IgD-negative memory B cell (primary cell): ENCODE measurements around the gene DCP2. TPM values are rescaled to one million over a fixed set of nuclear protein-coding genes. Genes with fewer than 3 reads are reported as not detected.

Experiments used
- H3K27ac Mint-ChIP-seq, 3 donors: one replicate each; pipeline ENCODE4 v1.8.0; 2020 to 2022; ENCODE audit warnings: mild to moderate bottlenecking in 3 of 3, mixed read lengths in 3 of 3, moderate library complexity in 1 of 3
- H3K27me3 Mint-ChIP-seq: one replicate; pipeline ENCODE4 v1.8.0; 2021; ENCODE audit warnings: mixed read lengths
- H3K36me3 Mint-ChIP-seq: one replicate; pipeline ENCODE4 v1.8.0; 2020; ENCODE audit warnings: mild to moderate bottlenecking, mixed read lengths
- H3K4me1 Mint-ChIP-seq, 3 donors: one replicate each; pipeline ENCODE4 v1.8.0; 2020 to 2022; ENCODE audit warnings: mixed read lengths in 3 of 3, mild to moderate bottlenecking in 1 of 3
- H3K4me3 Mint-ChIP-seq, 4 donors: one replicate each; pipeline ENCODE4 v1.8.0; 2020 to 2022; ENCODE audit warnings: mild to moderate bottlenecking in 4 of 4, mixed read lengths in 4 of 4, moderate library complexity in 3 of 4
- H3K9me3 Mint-ChIP-seq, 3 donors: one replicate each; pipeline ENCODE4 v1.8.0; 2020 to 2021; ENCODE audit warnings: mixed read lengths in 3 of 3, mild to moderate bottlenecking in 1 of 3
- polyA plus RNA-seq: library from polyadenylated mRNA; unstranded; fragments of 300-500 nt; fragmentation: Illumina TruSeq; gene quantifications from one replicate; pipeline ENCODE4 v1.2.3, GENCODE V29; 2021

Gene DCP2
- polyA plus RNA-seq, 1 donor from 2014 or later: 73.7 TPM

DNA sequence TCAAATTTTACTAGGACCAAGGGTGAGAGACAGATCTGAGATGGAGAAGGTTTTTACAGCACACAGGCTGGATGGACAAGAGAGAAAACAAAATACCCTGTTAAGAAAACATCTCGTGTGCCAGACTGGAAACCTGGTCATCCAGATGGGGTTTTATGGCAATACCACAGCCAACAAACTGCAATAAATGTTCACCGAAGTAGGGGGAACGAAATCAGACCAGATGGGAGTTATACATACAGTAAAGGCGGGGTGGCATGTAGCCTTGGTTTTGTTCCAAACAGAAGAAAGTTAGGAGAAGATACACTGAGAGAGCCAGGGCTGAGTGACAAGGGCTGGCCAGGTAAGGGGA lies 63.3 kb downstream of the DCP2 start:
- Mint-ChIP-seq H3K4me3 (no peak overlapping the region), H3K27me3 (peaks cover 4% of the 10 kb centered on the region), H3K9me3 (no peaks in the 10 kb centered on the region), H3K27ac (no peak overlapping the region), H3K36me3 (peaks cover 3% of the 10 kb centered on the region), H3K4me1 (no peaks in the 10 kb centered on the region)

DNA sequence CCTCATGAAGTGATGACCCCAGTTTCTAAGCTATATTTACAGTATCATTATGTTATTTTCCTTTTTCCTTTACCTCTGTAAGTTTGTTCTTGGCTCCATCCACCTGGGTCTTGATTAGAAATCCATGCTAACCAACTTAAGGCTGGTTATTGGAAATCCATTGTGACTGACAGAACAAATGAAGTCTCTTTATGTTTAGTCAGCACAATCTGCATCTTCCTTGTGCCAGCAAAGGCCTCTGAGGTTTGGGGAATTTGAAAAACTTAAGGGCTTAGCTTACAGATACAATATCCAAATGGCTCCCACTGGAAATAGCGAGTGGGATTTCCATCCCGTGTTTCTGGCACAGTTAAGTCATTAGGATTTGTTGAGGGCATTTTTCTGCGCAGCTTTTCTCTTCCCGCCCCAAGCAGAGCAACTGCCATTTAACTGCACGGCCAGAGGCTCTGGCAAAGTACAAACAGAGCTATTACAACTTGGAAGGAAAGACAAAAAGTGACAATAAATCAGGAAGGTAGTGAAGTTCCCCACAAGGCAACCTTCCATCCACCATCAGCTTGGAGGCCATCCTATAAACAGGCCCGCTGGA lies 64.2 kb downstream of the DCP2 start:
- no peak overlapping the region for H3K4me3 Mint-ChIP-seq
- no peaks in the 10 kb centered on the region for H3K4me1 Mint-ChIP-seq
- peak overlapping the region in 1 of 3 donors; percentile 5 for H3K27ac Mint-ChIP-seq
- no peaks in the 10 kb centered on the region for H3K9me3 Mint-ChIP-seq
- peaks cover 3% of the 10 kb centered on the region for H3K36me3 Mint-ChIP-seq
- H3K27me3 Mint-ChIP-seq: peaks cover 4% of the 10 kb centered on the region

DNA sequence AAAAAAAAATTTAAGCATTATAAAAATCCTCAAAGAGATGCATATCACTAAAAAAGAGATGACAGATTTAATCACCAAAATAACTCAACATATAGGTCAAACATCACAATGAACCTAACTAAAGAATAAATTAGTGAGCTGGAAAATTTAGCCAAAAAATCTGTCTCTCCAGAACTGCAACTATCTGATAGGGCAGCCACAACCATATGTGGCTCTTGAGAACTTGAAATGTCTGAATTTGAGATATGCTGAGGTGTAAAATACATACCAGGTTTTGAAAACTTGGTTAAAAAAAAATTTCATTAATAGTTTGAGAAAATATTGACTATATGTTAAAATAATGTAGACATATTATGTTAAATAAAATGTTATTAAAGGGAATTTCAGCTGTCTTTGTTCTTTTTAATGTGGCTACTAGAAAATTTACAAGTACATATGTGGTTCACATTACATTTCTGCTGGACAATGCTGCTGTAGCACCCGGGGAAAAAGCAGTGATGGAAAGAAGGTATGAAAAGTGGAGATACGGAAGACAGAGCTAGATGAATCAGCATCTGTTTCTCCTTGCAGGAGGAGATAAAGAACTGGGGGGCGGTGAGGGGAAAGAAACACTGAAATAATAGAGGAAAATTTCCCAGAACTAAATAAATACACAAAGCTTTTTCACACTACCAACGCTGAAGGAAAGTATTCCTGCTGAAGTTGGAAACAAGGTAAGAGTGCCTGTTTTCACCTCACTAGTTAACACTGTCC lies 66.1 kb downstream of the DCP2 start:
- peaks cover 3% of the 10 kb centered on the region for H3K36me3 Mint-ChIP-seq
- H3K27ac Mint-ChIP-seq: no peak overlapping the region
- H3K9me3 Mint-ChIP-seq: no peaks in the 10 kb centered on the region

DNA sequence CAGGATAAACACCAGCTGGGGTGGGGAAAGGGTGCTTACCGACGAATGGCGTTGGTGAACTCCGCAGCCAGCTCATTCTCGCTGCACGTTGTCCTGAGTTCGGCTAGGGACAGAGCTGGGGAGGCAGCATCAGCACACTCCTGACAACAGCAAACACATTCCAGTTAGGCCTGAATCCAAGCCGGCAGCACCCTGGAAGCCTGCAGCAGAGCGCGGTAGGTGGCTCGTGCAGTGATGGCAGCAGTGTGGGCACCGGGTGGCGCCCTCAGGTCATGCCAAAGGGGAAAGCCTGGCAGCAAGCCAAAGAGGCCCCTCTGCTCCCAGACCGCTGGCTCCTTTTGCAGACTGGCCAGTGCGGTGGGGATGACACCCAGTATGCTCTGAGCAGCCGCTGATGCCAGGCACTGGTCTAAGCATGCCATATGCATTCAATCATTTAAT lies 66.9 kb downstream of the DCP2 start:
- Mint-ChIP-seq H3K4me1 (peaks cover 8 to 12% (median 11%) of the 10 kb centered on the region in 3 donors), H3K4me3 (no peak overlapping the region), H3K9me3 (no peaks in the 10 kb centered on the region), H3K27ac (no peak overlapping the region), H3K27me3 (peaks cover 4% of the 10 kb centered on the region), H3K36me3 (peaks cover 3% of the 10 kb centered on the region)

More for the DNA sequence above, 66.1 kb downstream of the DCP2 start:
- peaks cover 3 to 6% (median 4%) of the 10 kb centered on the region in 3 donors for H3K4me1 Mint-ChIP-seq
- no peak overlapping the region for H3K4me3 Mint-ChIP-seq
- peaks cover 4% of the 10 kb centered on the region for H3K27me3 Mint-ChIP-seq

DNA sequence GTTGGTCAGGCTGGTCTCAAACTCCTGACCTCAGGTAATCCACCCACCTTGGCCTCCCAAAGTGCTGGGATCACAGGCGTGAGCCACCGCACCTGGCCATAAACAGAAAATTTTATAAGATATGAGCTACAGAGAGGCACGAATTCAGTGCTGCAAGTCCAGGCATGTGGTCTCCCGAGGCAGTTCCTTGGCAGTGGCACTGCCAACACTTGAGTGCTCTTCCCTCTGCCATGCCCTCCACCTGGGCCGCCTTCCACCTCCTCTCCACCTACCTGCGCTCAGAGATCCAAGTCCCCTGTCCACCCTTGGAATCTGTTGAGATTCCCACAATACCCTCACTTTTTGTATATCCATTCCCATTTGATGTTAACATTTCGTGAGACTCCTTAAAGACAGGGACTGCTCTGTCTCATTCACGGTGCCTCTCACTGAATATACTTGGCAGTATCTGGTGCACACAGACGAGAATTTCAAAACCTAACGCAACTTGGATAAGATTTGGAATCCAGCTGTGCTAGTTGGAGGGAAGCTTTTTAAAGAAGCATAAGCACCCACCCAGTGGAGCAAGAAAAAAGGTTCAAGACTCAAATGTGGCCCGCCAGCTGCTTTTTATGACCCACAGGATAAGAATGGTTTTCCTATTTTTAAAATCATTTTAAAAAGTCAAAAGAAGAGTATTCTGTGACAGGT lies 68.3 kb downstream of the DCP2 start:
- Mint-ChIP-seq H3K9me3 (no peaks in the 10 kb centered on the region), H3K27me3 (peaks cover 2% of the 10 kb centered on the region), H3K36me3 (peaks cover 3% of the 10 kb centered on the region), H3K4me3 (no peak overlapping the region), H3K4me1 (peaks cover 8 to 15% (median 15%) of the 10 kb centered on the region in 3 donors), H3K27ac (no peak overlapping the region)

DNA sequence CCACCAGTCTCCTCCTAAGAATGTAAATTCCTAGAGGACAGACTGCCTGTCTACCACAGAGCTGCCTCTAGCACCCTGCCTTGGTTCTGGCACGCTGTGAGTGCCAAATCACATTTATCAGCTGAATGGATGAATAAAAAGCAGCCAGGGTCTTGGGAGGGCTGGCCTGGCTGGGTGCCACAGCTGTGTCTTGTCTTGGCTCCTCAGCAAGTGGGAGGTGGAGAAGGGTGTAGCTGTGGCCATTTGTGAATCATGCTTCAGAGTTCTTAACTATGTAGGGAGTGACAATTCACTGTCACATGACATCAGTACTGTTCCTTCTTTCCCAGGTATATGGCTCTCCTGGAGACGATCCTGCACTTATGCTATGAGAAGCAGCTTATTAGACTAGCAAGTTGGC lies 70.6 kb downstream of the DCP2 start:
- Mint-ChIP-seq H3K9me3 (no peaks in the 10 kb centered on the region), H3K36me3 (peaks cover 3% of the 10 kb centered on the region), H3K27ac (peak overlapping the region in 1 of 3 donors; percentile 92), H3K4me1 (peaks cover 8 to 15% (median 15%) of the 10 kb centered on the region in 3 donors), H3K27me3 (no peaks in the 10 kb centered on the region), H3K4me3 (peak overlapping the region in 1 of 4 donors; percentile 92)

DNA sequence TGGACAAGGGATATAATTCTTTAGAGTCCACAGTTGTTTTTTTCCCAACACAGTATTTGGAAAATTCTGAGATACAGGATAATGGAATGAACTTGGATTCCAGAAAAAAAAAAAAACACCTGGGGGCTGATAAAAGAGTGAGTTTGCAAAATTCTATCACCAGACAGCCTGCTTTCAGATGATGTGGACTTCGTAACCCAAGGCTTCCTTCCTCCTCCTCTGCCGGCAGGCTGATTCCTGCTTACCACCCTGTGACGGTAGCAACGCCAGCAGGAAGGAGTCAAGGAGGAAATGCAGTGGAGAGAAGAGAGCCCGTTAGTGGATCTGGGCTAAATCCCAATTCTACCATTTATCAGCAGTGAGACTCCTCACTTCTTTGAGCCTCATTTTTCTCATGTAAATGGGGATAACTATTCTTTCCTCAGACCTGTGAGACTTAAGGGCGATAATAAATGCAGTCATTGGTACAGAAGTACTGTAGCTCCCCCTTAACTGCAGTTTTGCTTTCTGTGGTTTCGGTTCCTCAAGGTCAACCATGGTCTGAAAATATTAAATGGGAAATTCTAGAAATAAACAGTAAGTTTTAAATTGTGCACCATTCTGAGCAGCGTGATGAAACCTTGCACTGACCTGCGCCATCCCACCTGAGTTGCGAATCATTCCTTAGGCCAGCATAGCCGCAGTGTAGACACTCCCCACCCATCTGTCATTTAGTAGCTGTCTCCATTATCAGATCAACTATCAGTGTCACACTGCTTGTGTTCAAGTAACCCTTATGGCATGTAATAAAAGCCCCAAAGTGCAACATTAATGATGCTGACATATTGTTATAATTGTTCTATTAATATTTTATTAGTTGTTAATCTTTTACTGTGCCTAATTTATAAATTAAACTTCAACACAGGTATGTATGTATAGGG lies 71.4 kb downstream of the DCP2 start:
- Mint-ChIP-seq H3K4me1 (peaks cover 8 to 15% (median 15%) of the 10 kb centered on the region in 3 donors), H3K4me3 (peak overlapping the region; percentile 5 to 92 (median 78)), H3K9me3 (no peaks in the 10 kb centered on the region), H3K27ac (peak overlapping the region in 2 of 3 donors; percentile 7 to 63), H3K27me3 (no peaks in the 10 kb centered on the region), H3K36me3 (no peaks in the 10 kb centered on the region)

DNA sequence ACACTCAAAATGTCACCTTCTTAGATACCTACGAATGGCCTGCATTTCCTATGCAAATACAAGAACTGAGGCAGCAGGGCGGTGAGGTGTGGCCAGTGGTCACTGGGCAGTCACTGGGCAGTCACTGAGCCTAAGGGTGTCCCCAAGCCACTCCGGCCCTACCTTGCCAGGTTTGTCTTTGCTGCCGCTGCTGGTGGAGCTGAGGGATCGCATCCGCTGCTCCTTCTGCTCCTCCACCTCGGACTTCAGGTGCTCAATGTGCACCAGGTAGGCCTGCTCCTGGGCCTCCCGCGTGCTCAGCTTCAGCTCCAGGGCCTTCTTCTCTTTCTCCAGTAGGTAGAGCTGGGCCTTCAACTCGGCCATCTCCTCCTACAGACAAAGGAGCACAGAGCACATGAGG lies 72.3 kb downstream of the DCP2 start:
- Mint-ChIP-seq H3K27ac (no peak overlapping the region), H3K36me3 (no peaks in the 10 kb centered on the region), H3K4me3 (peak overlapping the region in 1 of 4 donors; percentile 53), H3K9me3 (no peaks in the 10 kb centered on the region), H3K27me3 (no peaks in the 10 kb centered on the region), H3K4me1 (peaks cover 8 to 15% (median 15%) of the 10 kb centered on the region in 3 donors)

DNA sequence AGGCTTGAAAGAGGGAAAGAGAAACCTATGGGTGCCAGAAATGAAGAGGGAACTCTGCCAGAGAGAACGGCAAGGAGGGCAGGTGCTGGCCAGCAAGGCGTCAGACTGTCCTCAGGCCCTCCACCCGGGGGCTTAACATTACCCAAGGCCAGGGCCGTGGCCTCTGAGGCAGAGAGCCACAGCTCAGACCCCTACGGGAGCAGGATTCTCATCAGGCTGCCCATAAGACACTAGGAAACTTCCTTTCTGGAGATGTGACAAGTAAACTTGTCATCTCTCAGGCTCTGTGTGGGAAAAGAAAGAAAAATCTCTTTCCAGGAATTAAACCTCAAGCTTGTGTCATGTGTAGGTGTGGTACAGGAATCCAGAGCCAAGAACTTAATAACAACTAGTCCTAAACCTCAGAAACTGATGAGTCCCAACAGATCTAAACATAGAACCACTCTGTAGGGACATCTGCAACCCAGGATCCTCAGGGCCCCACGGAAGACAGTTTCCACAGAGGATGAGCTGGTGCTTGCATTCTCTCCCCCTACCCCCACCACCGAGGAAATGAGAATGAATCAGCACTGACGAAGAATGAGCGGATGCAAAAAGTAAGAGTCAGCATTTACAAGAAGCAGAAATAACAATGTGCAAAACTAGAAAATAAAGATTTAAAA lies 74.3 kb downstream of the DCP2 start:
- peak overlapping the region in 1 of 3 donors; percentile 74 for H3K27ac Mint-ChIP-seq
- H3K27me3 Mint-ChIP-seq: no peaks in the 10 kb centered on the region
- no peaks in the 10 kb centered on the region for H3K9me3 Mint-ChIP-seq
- peaks cover 8 to 15% (median 15%) of the 10 kb centered on the region in 3 donors for H3K4me1 Mint-ChIP-seq
- H3K4me3 Mint-ChIP-seq: no peak overlapping the region
- no peaks in the 10 kb centered on the region for H3K36me3 Mint-ChIP-seq

DNA sequence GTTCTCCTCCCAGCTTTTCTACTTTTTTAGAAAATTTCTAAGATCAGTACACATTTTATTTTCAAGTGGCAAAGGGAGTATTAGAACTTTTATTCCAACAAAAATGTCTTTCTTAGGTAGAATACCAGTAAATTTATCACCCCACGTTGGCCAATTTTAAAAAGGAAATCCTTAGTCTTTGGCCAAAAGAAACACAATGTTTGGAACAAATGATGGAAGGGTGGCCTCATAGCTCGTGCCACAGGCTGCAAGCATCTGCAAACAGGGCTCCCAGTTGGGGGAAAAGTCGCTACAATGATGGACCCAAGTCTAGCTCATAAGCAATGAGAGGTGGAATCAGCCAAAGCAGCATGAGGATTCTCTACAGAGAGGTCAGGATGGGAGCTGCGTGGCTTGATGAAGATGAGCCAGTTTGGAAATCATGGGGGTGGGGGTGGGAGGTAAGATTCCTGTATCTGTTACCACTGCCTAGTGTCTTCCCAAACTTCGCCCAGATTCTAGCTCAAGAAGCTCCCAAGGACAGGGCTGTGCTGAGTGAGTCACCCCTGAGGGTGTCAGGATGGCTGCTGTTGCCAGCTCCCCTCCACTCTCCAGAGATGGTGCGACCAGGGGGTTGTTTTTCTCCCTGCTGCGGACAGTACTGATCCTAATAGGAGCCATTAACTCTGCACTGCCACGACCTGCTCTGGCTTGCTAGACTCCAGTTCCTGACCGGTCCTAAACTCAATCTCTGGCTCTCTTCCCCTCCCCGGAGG lies 75.6 kb downstream of the DCP2 start:
- Mint-ChIP-seq H3K27ac (no peak overlapping the region), H3K27me3 (no peaks in the 10 kb centered on the region), H3K36me3 (no peaks in the 10 kb centered on the region), H3K4me3 (no peak overlapping the region), H3K4me1 (peaks cover 7 to 17% (median 15%) of the 10 kb centered on the region in 3 donors), H3K9me3 (no peaks in the 10 kb centered on the region)

DNA sequence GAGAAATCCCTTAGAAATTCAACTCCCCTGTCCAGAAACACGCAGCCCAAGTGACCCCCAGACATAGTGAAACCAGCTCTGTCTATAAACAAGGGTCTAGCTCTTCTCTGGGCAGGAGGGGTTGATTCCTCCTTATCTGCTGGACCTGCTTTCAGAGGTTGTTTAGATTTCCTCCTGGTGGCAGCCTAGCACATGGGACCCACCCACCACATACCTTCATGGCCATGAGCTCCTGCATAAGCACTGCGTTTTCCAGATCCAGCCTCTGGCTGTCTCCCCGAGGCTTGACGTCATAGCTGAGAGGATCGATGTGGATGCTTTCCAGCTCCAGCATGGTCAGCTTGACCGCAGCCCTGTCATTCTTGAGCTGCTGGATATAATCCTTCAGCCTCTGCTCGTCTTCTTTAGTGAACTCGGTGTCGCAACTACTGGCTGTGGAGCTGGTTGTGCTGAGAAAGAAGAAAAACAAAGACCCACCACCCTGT lies 77.0 kb downstream of the DCP2 start:
- Mint-ChIP-seq H3K27ac (no peak overlapping the region), H3K9me3 (no peaks in the 10 kb centered on the region), H3K4me3 (no peak overlapping the region), H3K4me1 (peaks cover 0 to 9% (median 3%) of the 10 kb centered on the region in 3 donors), H3K27me3 (no peaks in the 10 kb centered on the region), H3K36me3 (no peaks in the 10 kb centered on the region)

DNA sequence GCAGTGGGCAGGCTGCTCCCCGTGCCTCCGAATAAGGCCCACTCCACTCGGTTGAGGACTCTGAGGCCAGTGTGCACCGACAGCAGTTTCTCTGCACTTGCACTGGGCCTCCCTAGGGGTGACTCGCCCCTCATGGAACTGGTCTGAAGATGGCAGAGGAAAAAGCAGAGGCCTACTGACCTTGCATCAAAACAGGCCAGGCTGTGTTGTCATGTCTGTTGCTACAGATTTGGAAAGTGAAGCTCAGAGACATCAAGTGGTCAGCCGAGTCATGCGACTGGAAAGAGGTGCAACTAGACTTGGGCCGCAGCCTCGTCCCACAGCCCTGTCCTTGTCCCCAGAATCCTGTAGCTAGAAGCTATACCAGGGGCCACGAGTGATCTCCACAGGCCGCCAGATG lies 78.3 kb downstream of the DCP2 start:
- Mint-ChIP-seq H3K27ac (no peak overlapping the region), H3K4me1 (peaks cover 0 to 6% (median 0%) of the 10 kb centered on the region in 3 donors), H3K27me3 (no peaks in the 10 kb centered on the region), H3K4me3 (no peak overlapping the region), H3K36me3 (no peaks in the 10 kb centered on the region), H3K9me3 (no peaks in the 10 kb centered on the region)

DNA sequence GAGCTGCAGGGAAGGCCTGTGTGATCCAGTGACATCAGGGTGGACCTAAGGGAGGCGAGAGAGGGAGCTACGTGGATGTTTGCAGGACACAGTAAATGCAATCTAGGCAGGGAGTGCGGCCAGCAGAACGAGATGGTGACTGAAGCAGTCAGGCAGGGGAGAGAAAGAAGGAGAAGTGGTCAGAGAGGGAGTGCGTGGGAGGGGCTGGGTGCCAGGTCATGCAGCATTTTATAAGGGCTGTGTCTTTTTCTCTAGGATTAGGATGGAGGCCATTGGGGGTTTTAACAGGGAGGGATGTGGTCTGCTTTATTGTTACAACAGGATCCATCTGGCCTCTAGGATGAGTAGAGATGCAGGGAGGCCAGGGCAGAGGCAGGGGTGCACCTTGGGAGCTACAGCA lies 80.4 kb downstream of the DCP2 start:
- Mint-ChIP-seq H3K4me1 (peaks cover 0 to 6% (median 0%) of the 10 kb centered on the region in 3 donors), H3K27me3 (no peaks in the 10 kb centered on the region), H3K4me3 (no peak overlapping the region), H3K36me3 (no peaks in the 10 kb centered on the region), H3K9me3 (no peaks in the 10 kb centered on the region), H3K27ac (no peak overlapping the region)
